ENCODE measurements around the gene FBXO24.

- TF ChIP-seq SNIP1 (IDR thresholded peaks at IDR 0.05; ENCODE audit: low read depth) (no peak), ERF (CRISPR knock-in tag; IDR thresholded peaks at IDR 0.05) (no peak), ARID1B (IDR thresholded peaks at IDR 0.05) (no peak), AFF4 (CRISPR knock-in tag; IDR thresholded peaks at IDR 0.05) (no peak)
Observed at GRCh38 chr7:100574362-100575205, 11.5 kb upstream of the FBXO24 start.
